M059J (cell line): Measurements from ENCODE around the gene MBNL2. TPM values are rescaled to one million over a fixed set of nuclear protein-coding genes. Genes with fewer than 3 reads are reported as not detected.

Source experiments
- DNase-seq: peaks from one replicate; pipeline ENCODE4 v3.0.0-alpha.2; 2012; ENCODE audit warnings: low read depth
- total RNA-seq: library from RNA; depleted of rRNA; stranded (reverse); fragments of >200 nt; shearing (Covaris generic); gene quantifications from 2 replicates; pipeline ENCODE4 v1.2.3, GENCODE V29; 2014

MBNL2 gene
- total RNA-seq, 1 experiment from 2014 or later, result 72.8 TPM

DNA sequence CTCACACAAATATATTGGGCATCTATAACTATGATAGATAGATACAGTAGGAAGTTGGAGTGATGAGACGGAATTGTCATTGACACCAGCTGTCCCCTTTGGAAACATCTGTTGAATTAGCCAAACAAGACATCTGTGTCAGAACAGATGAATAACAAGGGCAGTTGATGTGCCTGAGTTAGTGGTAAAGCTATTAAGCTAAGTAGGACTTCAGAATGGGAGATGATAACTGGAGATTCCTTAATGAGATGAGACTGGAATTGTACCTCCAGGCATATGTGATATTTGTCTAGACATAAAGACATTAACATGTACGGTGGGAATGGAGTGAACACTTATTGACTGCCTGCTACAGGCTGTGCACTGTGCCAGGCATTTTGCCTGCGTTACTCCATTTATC, 78.7 kb downstream of the MBNL2 start:
- DNase-seq, result no peak

DNA sequence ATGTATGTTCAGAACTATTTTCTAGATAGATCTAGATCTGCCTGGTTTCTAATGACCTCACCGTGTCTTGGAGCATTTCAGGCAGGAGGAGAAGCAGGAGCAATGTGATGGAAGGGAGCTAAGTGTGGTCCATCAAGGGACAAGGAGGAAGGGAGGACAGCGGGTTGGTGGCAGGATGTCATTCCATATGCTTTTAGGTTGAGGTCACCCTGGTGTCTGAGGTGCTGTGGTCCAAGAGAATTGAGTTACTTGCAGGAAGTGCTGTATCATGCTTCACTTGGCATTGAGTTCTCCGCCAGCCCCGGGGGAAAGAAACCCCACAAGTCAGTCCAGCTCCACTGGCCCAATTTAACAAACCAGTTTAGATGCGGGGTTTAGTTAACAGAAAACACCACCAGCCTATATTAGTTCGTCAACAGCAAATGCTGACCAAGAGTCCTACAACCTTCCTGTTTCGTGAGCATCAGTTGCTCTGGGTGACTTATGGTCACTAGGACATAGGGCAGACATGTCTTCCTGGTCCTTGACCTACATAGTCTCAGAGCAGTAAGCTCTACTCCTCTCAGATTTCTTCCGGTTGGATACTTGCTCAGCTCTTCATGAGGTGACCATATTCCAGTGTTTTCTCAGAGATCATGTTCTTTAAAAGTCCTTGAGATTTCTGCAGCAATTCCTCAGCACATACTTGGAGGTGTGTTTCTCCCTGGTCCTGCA, 79.4 kb downstream of the MBNL2 start:
- peak; percentile 30 for DNase-seq

DNA sequence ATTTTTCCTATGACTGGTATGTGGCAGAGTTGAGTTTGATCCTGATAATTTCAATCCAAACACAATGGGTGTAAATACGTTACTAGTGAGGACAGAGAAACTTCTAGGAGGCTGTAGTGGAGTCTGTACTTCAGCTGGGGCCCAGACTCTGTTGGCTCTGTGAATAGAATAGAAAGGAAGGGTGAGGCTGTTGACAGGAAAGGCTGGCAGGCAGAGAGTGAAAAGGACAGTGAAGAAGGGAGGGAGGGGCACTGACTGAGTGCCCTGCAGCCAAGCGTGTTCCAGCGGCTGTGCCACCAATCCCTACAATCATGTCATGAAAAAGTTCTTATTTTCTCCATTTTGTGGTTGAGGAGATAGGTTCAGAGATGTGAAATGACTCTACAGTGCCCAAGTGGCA, 80.5 kb downstream of the MBNL2 start:
- no peak for DNase-seq

DNA sequence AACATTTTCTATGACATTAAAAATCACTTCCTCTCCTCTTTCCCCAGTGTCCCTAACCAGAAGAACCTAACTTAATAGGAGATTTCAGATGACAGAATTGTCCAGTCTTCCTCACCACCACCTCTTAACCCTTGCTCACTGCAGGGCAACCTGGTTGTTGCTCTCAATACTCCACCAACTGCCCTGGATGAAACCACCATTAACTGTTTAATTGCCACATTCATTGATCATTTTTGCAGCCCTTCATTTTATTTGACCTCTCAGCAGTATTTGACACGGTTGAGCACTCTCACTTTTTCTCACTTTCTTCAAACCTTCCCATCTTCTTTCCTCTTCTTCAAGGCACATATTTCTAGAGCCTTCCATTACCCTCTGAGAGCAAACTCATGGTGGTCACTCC, 84.0 kb downstream of the MBNL2 start:
- no peak for DNase-seq

DNA sequence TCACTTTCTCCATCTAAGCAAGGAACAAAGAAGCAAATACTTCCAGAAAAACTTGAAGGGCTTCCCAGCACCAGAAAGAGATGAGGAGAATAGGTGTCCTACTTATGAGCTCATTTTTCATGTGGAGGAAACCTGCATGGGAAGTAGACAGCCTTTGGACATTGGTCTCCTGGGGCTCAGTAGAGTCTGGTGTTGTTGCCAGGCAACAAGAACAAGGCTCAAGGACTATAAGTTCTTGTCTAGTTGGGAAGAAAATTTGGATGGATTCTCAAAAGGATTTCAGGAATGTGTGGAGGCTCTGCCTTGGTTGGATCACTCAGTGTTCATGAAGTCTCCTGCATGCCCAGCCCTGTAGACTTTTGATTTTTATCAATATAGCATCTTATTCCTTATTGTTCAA, 84.5 kb downstream of the MBNL2 start:
- DNase-seq, result peak; percentile 77

DNA sequence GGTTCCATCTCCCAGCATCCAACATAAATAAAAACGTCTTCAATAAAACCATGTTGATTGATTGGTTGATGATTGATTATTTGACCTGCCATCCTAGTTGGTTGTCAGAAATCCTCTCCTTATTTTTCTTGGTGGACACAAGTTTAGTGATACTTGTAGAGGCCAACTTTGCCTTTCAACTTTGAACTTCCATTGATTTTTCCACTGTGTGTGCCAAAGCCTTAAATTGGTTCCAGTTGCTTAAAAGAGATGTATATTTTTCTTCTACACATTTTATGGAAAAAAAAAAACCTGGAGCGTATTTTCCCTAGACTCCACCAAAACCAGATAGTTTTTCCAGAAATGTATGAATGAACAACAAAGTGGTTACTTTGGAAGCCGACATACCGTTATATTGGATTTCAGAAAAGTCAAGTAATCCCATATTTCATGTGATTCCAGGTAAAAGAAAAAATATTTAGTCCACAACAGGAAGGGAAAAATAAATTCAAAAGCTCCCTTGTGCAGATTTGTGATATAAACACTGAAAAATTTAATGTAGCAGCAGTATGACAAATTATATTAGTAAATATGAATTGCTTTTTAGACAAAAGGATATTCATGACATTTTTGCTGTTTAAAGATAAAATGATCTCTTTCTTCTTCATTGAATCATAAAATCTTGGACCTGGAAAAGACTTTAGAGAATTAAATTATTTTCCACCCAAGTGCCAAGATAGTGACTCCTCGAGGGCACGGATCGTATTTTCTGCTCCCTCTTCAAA, 85.2 kb downstream of the MBNL2 start:
- DNase-seq, result no peak

DNA sequence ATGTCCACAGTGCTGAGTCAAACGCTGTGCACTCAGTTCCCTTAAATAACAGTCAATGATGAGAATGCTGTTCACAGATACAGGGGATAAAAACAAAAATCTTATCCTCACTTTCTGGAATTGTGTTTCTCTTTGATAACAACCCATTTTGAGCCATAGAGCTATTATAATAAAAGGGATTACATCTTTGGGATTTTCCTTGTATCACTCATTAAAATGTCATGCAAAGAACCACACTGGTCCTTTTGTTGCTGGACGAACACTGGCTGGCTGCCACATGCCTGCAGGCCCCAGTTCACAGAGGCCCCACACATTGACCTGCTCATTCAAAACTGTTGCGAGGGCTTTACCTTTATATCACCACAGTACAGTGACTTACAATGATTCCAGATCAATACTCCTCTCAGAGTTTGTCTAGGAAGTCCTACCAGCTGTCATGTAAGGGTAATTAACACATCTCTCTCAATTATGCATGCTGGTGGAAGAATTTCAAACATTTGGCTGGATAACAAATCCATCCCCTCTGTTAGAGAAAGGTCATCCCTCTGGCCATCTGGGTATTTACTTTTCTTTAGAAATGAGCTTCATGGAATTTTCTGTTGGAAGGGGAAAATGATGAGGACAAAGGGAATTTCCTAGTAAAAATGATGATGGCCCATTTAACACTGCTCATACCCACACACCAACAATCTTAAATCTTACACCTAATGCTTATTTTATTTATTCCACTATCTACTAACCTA, 85.9 kb downstream of the MBNL2 start:
- peak; percentile 88 for DNase-seq

DNA sequence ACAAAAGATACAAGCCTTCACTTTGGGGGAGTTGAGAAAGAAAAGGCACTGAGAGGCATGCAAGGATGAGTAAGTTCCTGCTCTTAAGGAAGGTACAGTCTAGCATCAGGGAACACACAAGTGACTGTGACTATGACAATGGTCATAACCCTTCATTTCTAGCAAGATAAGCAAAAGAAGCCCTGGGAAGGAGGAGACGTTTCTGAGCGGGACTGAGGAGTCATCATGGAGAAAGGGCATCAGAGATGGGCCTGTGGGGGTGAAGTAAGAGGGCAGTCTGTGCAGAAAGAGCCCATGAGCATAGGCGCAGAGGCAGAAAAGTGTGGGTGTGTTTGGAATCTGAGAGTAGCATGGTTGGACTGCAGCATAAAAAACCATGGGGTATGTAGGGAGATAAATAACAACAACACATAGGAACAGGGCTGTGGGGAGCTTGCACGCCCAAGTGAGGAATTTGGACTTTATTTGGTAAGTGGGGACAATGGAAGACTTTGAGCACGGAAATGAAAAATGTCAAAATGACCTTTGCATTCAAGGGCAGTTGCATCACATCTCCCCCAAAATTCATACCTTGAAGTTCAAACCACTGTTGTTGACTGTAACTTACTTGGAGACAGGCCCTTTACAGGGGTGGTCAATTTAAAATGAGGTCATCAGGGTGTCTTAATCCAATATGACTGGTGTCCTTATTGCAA, 86.7 kb downstream of the MBNL2 start:
- DNase-seq, result peak; percentile 64

DNA sequence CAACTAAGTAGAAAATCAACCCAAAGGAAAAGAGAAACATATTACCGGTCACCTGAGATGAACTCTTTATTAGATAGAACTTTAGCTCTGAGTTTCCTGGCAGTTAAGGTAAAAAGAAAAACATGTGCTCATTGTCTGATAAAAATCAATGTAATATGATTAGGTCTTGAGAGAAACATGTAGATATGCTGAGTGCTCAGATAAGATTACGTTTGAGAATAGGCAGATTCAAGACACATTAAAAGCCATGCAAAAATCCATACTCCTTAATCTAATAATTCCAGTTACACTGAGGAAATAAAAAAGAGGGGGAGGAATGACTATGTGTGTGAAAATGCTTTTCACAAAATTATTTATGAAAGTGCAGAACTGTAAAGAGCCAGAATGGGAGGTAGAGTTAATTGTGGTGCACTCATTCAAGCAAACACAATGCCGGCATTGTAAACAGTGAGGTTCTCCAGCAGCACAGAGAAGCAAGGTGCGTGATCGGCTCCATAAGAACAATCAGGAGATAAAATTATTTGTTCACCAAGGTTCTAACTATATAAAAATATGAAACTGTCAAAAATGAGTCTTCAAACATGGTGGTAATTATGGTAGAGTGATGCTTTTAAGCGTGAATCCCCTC, 88.8 kb downstream of the MBNL2 start:
- DNase-seq, result no peak

DNA sequence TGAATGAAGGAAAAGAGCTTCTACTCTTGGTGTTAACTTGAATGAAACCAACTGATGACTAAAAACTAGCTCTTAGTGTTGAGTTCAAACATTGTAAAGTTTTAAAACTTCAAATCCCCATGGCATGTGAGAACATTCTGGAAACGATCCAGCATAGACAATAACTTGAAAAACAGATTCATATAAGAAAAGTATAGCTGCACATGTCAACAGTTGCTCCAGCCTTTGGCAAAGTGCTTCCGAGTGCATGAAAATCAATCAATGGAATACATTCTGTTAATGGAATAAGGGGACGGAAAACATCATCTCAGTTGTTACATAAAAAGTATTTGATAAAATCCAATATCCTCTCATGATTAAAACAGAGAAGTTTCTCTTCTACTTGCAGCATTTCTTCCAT, 89.8 kb downstream of the MBNL2 start:
- DNase-seq, result no peak

DNA sequence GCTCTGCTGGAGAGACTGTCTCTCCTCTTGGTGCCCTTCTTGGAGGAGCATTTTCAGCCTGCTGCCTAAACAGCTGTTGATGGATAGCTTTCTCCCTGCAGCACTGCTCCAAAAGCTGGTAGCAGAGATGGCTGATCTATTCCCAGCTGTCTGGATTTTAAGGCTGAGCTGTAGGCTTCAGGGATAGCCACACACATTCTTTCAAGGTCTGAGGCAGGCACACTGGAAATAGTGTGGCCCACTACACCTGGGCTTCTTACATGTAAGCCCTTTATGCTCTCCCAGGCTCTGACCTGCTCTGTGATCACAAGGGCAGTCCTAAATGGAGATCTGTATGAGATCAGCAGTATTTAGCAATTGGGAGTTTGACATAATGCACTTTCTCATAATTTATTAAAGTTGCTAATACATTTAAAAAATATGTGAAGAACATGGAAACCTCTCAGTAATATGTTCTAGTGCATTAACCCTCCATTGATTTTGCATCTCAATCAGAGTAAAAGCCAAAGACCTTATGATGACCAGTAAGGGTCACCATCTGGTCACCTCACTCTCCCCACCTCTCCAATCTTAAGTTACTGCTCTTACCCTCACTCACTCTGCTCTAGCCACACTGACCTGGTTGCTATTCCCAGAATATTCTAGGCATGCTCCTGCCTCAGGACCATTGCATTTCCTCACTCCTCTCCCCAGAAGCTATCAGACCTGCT, 91.6 kb downstream of the MBNL2 start:
- no peak for DNase-seq

DNA sequence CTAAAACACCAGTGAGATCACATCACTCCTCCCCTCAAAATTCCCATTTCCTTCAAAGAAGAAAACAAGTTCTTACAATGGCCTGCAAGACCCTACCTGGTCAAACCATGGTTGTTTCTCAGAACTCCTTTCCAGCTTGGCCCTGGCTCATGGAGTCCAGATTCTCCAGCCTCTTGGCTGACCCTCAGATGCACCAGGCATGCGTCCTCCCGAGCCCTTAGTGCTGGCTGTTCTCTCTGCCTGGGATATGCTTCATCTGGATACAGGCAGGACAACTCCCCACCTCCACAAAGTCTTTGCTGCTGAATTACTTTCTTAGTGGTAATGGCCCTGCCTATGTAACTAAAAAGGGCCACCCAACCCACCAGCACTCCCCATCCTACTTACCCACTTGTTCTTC, 94.3 kb downstream of the MBNL2 start:
- DNase-seq, result no peak

DNA sequence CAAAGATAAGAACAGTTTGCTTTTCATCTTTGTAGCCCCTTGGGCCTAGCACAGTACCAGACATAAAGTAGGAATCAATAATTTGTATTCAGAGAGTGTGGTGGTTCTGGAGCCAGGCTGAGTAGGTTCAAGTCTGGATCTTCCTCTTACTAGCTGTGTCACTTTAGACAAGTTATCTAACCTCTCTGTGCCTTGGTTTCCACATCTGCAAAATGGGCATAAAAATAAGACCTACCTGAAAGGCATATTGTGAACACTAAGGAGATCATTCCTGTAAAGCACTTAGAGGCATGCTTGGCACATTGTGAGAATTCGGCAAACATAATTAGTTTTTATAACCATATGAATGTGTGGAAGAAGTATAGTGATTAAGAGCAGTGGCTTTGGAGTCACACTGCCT, 95.8 kb downstream of the MBNL2 start:
- no peak for DNase-seq

DNA sequence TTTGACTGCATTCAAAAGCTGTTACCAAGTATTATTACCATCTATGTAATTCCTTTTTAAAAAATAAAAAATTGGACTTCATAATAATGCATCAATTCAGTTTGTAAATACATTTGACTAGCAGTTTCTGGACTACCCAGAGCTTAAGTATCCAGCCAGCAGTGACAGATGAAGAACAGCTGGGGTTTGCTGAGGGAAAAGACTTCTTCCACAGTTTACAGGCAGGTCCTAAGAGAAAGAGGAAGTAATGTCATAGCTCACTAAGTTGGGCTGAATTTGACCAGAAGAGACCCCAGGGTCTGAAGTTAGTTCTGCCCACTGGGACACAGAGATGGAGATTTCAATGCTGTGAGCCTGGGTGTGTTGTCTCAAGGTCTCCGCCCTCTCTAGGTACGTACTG, 96.4 kb downstream of the MBNL2 start:
- no peak for DNase-seq

DNA sequence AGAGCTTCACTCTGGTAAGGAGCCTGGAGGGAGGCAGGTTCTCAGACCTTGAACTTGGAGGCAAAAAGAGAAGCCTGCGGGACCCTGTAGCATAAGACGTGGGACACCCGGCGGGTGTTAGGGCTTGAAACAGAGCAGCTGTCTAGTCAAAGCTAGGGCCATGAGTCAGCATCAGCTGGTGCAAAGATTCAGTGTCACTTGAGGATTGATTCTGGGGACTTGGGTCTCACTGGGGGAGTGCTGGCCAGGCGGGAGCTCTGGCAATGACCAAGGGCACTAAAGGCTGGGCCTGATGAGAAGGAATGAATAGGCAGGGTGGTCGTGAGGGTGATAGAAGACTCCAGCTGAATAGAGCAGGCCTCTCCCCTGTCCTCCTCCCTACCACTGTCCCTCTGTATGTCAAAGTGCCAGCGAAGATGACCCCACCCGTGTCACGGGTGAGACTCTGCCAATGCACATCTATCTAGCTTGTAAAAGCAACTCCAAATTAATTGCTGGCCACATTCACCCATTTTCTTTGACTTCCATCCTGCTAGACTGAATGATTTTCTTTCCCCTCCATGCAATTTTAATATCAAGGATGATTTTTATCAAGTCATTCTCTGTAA, 97.1 kb downstream of the MBNL2 start:
- DNase-seq, result no peak

DNA sequence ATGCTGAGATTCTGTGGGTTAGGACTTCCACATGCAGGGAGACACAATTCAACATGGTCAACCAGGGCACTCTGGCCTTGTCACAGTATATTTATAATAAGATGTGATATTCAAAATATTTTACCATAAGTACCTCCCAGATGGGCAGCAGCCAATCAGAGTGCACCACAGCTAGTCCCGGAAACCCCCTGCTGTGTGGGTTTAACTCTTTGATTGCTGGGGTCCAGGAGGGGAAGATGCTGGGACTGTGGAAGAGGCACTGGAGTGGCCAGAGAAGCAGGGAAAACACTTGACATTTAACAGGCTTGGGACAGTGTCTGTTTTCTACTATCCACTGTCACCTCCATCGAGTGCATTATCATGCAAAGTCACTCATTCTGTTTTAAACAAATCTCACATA, 99.0 kb downstream of the MBNL2 start:
- DNase-seq, result no peak

DNA sequence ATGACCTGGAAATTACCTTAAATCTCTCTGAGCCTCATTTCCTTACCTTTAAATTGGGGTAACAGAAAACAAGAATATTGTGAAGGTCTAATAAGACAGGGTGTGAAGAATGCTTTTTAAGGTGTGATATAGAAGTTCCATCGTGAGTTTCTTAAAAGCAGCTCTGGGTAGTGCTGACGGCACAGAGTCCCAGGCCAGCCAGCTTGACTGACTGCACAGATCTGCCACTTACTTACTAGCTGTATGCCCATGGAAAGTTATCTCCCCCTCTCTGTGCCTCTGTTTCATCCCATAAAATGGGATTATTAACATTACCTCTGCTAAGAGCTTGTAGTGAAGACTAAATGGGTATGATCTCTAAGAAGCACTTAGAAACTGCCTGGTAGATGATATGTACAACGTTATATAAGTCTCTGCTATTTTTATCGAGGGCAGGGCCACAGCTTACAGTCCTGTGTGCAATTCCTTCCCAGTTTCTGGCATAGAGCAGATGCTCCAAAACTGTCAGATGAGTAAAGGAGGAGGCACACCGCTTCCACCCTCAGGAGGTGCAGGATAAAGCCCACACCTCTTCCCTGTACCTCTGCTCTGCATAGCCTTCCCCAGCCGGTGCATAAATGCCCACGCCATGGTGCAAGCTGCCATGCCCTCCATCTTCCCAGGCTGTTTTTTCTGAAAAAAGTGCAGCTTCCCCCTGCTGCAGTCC, 99.6 kb downstream of the MBNL2 start:
- no peak for DNase-seq

DNA sequence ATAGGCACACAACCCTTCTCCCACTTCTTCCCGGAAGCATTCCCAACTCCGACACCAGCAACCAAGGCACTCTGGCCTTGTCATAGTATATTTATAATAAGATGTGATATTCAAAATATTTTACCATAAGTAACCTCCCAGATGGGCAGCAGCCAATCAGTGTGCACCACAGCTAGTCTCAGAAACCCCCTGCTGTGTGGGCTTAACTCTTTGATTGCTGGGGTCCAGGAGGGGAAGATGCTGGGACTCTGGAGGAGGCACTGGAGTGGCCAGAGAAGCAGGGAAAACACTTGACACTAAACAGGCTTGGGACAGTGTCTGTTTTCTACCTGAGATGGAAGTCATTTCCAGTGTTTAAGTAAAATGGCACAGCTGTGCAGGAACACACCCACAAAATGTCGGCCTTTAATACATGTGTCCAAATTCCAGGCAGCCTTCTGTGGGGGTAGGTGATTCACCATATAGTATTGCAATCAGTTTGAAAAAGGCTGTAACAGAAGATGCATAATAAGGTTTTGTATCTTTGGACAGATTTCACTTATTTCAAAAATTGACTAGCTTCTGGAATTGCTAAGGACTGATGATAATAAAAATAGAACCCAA, 100.7 kb downstream of the MBNL2 start:
- DNase-seq, result no peak

DNA sequence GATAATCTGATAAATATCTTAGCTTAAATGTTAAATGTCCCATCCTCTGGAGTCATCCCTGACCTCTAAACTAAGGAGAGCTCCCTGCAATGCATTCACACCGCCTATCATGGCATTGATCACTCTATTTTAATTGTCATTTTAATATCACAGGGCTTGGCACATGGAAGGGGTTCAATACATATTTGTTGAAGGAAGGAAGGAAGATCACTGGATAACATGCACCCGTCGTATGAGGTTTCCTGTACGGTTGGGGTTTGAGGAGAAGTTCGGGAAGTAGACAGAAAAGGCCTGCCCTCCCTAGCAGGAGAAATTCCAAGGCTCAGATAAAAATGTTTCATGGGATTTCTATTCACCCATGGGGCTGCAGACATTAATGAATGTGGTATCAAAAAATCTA, 102.0 kb downstream of the MBNL2 start:
- DNase-seq, result no peak

DNA sequence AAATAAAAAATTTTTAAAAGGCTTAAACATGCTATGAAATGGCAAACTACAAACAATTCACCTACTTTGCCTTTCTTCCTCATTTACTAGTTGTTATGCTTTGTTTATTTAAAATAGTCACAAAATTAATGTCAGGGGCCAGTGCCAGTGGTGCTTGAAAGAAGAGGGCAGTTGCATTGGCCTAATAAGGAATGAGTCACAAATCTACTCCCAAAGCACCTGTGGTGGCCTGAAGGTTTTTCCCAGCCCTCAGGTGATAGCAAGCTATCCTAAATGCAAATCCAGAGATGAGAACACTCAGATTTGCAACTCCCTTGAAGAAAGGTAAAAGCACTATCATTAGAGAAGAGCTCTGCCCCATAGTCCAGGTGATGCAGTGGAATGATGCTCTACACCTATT, 103.6 kb downstream of the MBNL2 start:
- DNase-seq, result peak; percentile 43
